B cell (primary cell): ENCODE data around the gene METTL27. TPM values are rescaled to one million over a fixed set of nuclear protein-coding genes. Genes with fewer than 3 reads are reported as not detected.

Experiments used
- ATAC-seq: fragments of 200-7000 bp; cut with Tn5 transposase; one replicate; pipeline ENCODE4 v1.10.0; 2021; ENCODE audit warnings: low read depth, mild to moderate bottlenecking, moderate number of reproducible peaks, moderate library complexity
- CTCF ChIA-PET: fragments of 350-600 bp; sonication (Branson Sonifier 250); formaldehyde crosslinking; loops from one replicate; lab custom pipeline; 2021; ENCODE audit warnings: antibody characterized with exemption, inconsistent platforms; lab: Charles Lee
- POLR2A ChIA-PET: fragments of 350-600 bp; sonication (Branson Sonifier 250); formaldehyde crosslinking; loops from one replicate; lab custom pipeline; 2021; ENCODE audit warnings: antibody characterized with exemption; lab: Charles Lee
- DNase-seq: peaks from one replicate; pipeline ENCODE4 v3.0.0; 2013
- H2AFZ ChIP-seq: 2 replicates; pipeline ENCODE4 v1.6.1; 2012; ENCODE audit warnings: mild to moderate bottlenecking, low read depth, low read length; ENCODE audit not compliant: insufficient read depth, poor library complexity, severe bottlenecking
- H3K27ac ChIP-seq, 2 donors: 1 replicate in 1 of 2; 2 replicates in 1 of 2; pipeline ENCODE4 v1.5.1; 2012 to 2013; ENCODE audit warnings: low read length in 2 of 2, mild to moderate bottlenecking in 2 of 2, moderate library complexity in 1 of 2
- H3K27me3 ChIP-seq, 4 experiments: fragments of 200-600 bp in 1 of 4; sonication (generic) in 1 of 4; replicated peaks in 1 of 4; 1 replicate in 2 of 4; 2 replicates in 2 of 4; pipeline versions ENCODE4 v1.6.1 to v1.7.0; 2013 to 2016; ENCODE audit warnings: low read length in 3 of 4, mild to moderate bottlenecking in 2 of 4, mixed read lengths in 1 of 4, moderate library complexity in 1 of 4; ENCODE audit not compliant: insufficient read depth in 4 of 4, control insufficient read depth in 3 of 4; ENCODE audit errors: control extremely low read depth in 1 of 4
- H3K36me3 ChIP-seq, 2 experiments: replicated peaks in 1 of 2; 1 replicate in 1 of 2; 2 replicates in 1 of 2; pipeline versions ENCODE4 v1.6.1 to v1.7.1; 2013; ENCODE audit warnings: low read length in 1 of 2; ENCODE audit not compliant: insufficient read depth in 2 of 2, control insufficient read depth in 1 of 2; ENCODE audit errors: control extremely low read depth in 1 of 2, extremely low read depth in 1 of 2
- H3K4me1 ChIP-seq, 2 donors: fragments of 200-600 bp in 1 of 2; sonication (generic) in 1 of 2; 1 replicate in 1 of 2; 2 replicates in 1 of 2; pipeline versions ENCODE4 v1.5.1 to v1.6.1; 2013 to 2017; ENCODE audit warnings: low read length in 2 of 2; ENCODE audit not compliant: control insufficient read depth in 2 of 2, insufficient read depth in 2 of 2
- H3K4me2 ChIP-seq: replicated peaks from 2 replicates; pipeline ENCODE3; 2012; ENCODE audit warnings: mild to moderate bottlenecking, low read depth, low read length; ENCODE audit not compliant: poor library complexity, severe bottlenecking
- H3K4me3 ChIP-seq, 5 experiments: fragments of 200-600 bp in 1 of 5; sonication (generic) in 1 of 5; 1 replicate in 3 of 5; 2 replicates in 2 of 5; pipeline versions ENCODE4 v1.5.1 to v1.7.0; 2011 to 2016; ENCODE audit warnings: low read length in 4 of 5, mild to moderate bottlenecking in 4 of 5, low read depth in 2 of 5, control low read depth in 1 of 5, moderate library complexity in 1 of 5; ENCODE audit not compliant: insufficient read depth in 1 of 5; ENCODE audit errors: control extremely low read depth in 1 of 5, extremely low read depth in 1 of 5
- H3K79me2 ChIP-seq: fragments of 200-600 bp; sonication (generic); one replicate; pipeline ENCODE4 v1.6.0; 2016; ENCODE audit warnings: low read length; ENCODE audit not compliant: control insufficient read depth, insufficient read depth
- H3K9ac ChIP-seq: fragments of 200-600 bp; sonication (generic); 2 replicates; pipeline ENCODE4 v1.6.1; 2017; ENCODE audit warnings: mild to moderate bottlenecking, low read length, moderate library complexity
- H3K9me3 ChIP-seq, 3 donors: one replicate each; pipeline versions ENCODE4 v1.6.1 to v1.7.1; 2013; ENCODE audit warnings: low read length in 2 of 3; ENCODE audit not compliant: control insufficient read depth in 2 of 3, insufficient read depth in 1 of 3; ENCODE audit errors: control extremely low read depth in 1 of 3
- H4K20me1 ChIP-seq: 2 replicates; pipeline ENCODE4 v1.6.0; 2012; ENCODE audit warnings: mild to moderate bottlenecking, low read length; ENCODE audit not compliant: insufficient read depth, control insufficient read depth, poor library complexity, severe bottlenecking
- H3K27ac Mint-ChIP-seq: one replicate; pipeline ENCODE4 v1.8.0; 2021; ENCODE audit warnings: mixed read lengths
- H3K27me3 Mint-ChIP-seq: one replicate; pipeline ENCODE4 v1.8.0; 2021; ENCODE audit warnings: mixed read lengths
- H3K4me1 Mint-ChIP-seq: one replicate; pipeline ENCODE4 v1.8.0; 2021; ENCODE audit warnings: mixed read lengths
- H3K4me3 Mint-ChIP-seq: one replicate; pipeline ENCODE4 v1.8.0; 2021; ENCODE audit warnings: mixed read lengths
- H3K9me3 Mint-ChIP-seq: one replicate; pipeline ENCODE4 v1.8.0; 2022; ENCODE audit warnings: mixed read lengths; ENCODE audit not compliant: insufficient read depth
- EZH2 ChIP-seq: IDR thresholded peaks from 2 replicates; pipeline ENCODE4 v1.6.1; 2012; ENCODE audit warnings: borderline replicate concordance, low read depth, mild to moderate bottlenecking, moderate library complexity, low read length; ENCODE audit not compliant: insufficient read depth, poor library complexity, severe bottlenecking
- WGBS: methylation state at CpG from one replicate; pipeline ENCODE4 v1.1.5; 2013; ENCODE audit warnings: missing lambda C conversion rate; ENCODE audit not compliant: insufficient coverage; 5-methylcytosine and 5-hydroxymethylcytosine counted together
- intact Hi-C: fragments of 100-400 bp; cut with micrococcal nuclease; formaldehyde crosslinking; loops from one replicate; pipeline ENCODE4 v1.10.0; 2022
- polyA plus RNA-seq: library from polyadenylated mRNA; depleted of rRNA; stranded (reverse); fragments of >200 nt; gene quantifications from 2 replicates; pipeline ENCODE4 v1.2.3, GENCODE V29; 2012
- total RNA-seq, 2 donors: library from RNA; stranded (reverse); fragments of 120-200 nt in 1 of 2; gene quantifications; 1 replicate in 1 of 2; 2 replicates in 1 of 2; pipeline versions ENCODE4 v1.2.3 to v1.2.4, GENCODE V29; 2013 to 2022
- TF ChIP-seq, protein P1 (sequence below): fragments of 200-600 bp; IDR thresholded peaks from one replicate; pipeline ENCODE4 v1.8.0; 2022; ENCODE audit warnings: antibody characterized with exemption, mild to moderate bottlenecking

METTL27 gene
- total and polyA plus RNA-seq, 2 donors (not counting 1 experiment from before 2014, with no cell fraction given): 0.37 to 1.5 TPM

- CTCF ChIA-PET: no interaction called here
- Histone ChIP-seq H3K36me3 (no peaks in the 10 kb centered on the region), H3K4me3 (no peak overlapping the region), H3K27me3 (peaks cover 0 to 16% (median 4%) of the 10 kb centered on the region in 4 experiments), H2AFZ (no peak overlapping the region), H3K4me2 (no peak overlapping the region), H3K27ac (no peak overlapping the region), H3K9ac (no peak overlapping the region), H4K20me1 (no peaks in the 10 kb centered on the region), H3K4me1 (no peaks in the 10 kb centered on the region), H3K79me2 (no peaks in the 10 kb centered on the region), H3K9me3 (no peaks in the 10 kb centered on the region)
- WGBS: 91% methylated on average over 16 of the region's 16 CpGs
- TF ChIP-seq, protein P1, sequence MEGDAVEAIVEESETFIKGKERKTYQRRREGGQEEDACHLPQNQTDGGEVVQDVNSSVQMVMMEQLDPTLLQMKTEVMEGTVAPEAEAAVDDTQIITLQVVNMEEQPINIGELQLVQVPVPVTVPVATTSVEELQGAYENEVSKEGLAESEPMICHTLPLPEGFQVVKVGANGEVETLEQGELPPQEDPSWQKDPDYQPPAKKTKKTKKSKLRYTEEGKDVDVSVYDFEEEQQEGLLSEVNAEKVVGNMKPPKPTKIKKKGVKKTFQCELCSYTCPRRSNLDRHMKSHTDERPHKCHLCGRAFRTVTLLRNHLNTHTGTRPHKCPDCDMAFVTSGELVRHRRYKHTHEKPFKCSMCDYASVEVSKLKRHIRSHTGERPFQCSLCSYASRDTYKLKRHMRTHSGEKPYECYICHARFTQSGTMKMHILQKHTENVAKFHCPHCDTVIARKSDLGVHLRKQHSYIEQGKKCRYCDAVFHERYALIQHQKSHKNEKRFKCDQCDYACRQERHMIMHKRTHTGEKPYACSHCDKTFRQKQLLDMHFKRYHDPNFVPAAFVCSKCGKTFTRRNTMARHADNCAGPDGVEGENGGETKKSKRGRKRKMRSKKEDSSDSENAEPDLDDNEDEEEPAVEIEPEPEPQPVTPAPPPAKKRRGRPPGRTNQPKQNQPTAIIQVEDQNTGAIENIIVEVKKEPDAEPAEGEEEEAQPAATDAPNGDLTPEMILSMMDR: no peak
- TF ChIP-seq EZH2: no peak
- ATAC-seq (no peak), DNase-seq (no peak)
- Mint-ChIP-seq H3K27me3 (peaks cover 28% of the 10 kb centered on the region), H3K9me3 (no peaks in the 10 kb centered on the region), H3K4me1 (no peaks in the 10 kb centered on the region), H3K4me3 (no peak overlapping the region), H3K27ac (no peak overlapping the region)
- POLR2A ChIA-PET: no interaction called here
- intact Hi-C loops: no loop called here
These were observed 49.0 kb upstream of the METTL27 start for GRCh38 chr7:73891178-73891885.

DNA sequence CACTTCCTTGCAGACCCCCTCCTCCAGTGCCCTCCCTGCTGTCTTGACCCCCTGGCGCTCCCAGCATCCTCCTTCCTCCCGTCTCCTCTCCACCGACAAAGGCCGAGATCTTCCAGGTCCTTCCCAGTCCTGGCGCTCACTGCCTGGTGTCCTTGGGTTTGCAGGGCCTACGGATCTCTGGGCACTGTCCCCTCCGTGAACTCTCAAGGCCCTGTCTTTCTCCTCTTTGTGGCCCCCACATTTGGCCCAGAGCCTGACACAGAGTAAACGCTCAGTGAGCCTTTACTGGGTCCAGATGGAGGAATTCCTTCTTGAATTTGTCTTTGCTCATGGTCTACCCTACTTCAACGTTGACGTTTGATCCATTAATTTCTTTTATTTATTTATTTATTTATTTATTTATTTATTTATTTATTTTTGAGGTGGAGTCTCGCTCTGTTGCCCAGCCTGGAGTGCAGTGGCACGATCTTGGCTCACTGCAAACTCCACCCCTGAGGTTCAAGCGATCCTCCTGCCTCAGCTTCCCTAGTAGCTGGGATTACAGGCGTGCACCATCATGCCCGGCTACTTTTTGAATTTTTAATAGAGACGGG is 48.3 kb upstream of the METTL27 start:
- 97% methylated on average over 11 of the region's 16 CpGs for WGBS
- no peak overlapping the region for H3K4me3 Mint-ChIP-seq

More for the DNA sequence above, 48.3 kb upstream of the METTL27 start:
- ChIA-PET CTCF (no interaction called here), POLR2A (no interaction called here)
- H3K4me1 ChIP-seq: no peaks in the 10 kb centered on the region
- peaks cover 34% of the 10 kb centered on the region for H3K27me3 Mint-ChIP-seq
- H3K4me3 ChIP-seq: no peak overlapping the region
- H3K79me2 ChIP-seq: no peaks in the 10 kb centered on the region
- no peak overlapping the region for H3K9ac ChIP-seq
- ATAC-seq (no peak), DNase-seq (no peak)
- H4K20me1 ChIP-seq: no peaks in the 10 kb centered on the region
- intact Hi-C loops: no loop called here
- H3K9me3 Mint-ChIP-seq: no peaks in the 10 kb centered on the region
- no peaks in the 10 kb centered on the region for H3K4me1 Mint-ChIP-seq
- no peaks in the 10 kb centered on the region for H3K9me3 ChIP-seq
- no peak overlapping the region for H3K4me2 ChIP-seq
- H3K27ac ChIP-seq: no peak overlapping the region
- H3K27ac Mint-ChIP-seq: no peak overlapping the region
- no peak for TF ChIP-seq EZH2
- TF ChIP-seq, protein P1: no peak
- H3K36me3 ChIP-seq: no peaks in the 10 kb centered on the region
- peaks cover 0 to 17% (median 4%) of the 10 kb centered on the region in 4 experiments for H3K27me3 ChIP-seq
- no peak overlapping the region for H2AFZ ChIP-seq
